ENCODE results near the gene ACAD8.

Gene ACAD8

DNA sequence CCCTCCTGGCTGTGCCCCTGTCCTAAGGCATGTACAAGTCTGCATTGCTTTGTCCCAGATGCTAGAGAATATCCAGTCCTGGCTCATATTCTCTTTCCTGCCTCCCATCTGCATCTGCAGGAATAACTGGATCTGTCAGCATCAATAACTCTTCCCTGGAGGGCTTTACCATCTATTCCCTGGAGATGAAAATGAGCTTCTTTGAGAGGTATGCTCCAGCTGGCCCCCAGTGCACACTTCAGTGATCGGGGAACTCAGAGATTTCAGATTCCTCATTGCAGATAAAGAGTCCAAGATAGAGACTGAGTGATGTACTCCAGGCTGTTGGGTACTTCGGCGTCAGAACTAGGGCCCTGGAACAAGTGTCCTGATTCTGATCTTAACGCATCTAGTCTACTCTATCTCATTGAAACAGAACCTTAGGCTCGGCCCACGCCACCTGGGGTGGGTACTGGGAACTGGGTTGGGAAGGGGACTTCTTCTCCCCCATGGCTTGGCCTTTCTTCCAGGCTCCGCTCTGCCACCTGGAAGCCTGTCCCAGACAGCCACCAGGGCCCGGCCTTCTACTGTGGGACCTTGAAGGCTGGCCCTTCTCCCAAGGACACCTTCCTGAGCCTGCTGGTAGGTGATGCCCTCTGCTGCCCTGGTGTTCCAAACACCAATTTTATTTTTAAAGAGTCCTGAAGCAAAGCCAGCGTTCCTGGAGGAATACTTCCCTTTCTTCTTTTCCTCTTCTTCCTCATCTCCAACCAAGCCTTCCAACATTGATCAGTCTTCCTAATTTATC, 60.6 kb downstream of the ACAD8 start:
- no peak overlapping the region for H3K4me3 ChIP-seq (ENCODE audit: low read depth, low read length)
- TF ChIP-seq MAX (IDR thresholded peaks at IDR 0.05; ENCODE audit: low read depth, low read length) (no peak), CTCF (IDR thresholded peaks at IDR 0.05; ENCODE audit: low read depth, low read length) (no peak), MYC (IDR thresholded peaks at IDR 0.05; ENCODE audit: low read depth, low read length) (no peak), POLR2A (IDR thresholded peaks at IDR 0.05; ENCODE audit: extremely low read depth, insufficient read length) (no peak)
- DNase-seq (ENCODE audit: low read depth) = no peak

Measured in NB4 (cell line).